OCI-LY1 (cell line): ENCODE measurements around the gene CADM4.

Experiments
- CTCF ChIP-seq: fragments of 200-600 bp; sonication (generic), shearing (Covaris generic); IDR thresholded peaks from 2 replicates; pipeline ENCODE4 v1.5.1; 2017; ENCODE audit warnings: mild to moderate bottlenecking, antibody characterized with exemption, low read length, moderate library complexity, mixed read lengths
- EZH2 ChIP-seq: fragments of 200-600 bp; sonication (generic), shearing (Covaris generic); IDR thresholded peaks from 2 replicates; pipeline ENCODE4 v1.8.0; 2017; ENCODE audit warnings: borderline replicate concordance, mixed run types, mild to moderate bottlenecking, antibody characterized with exemption, low read length, moderate library complexity, mixed read lengths

- TF ChIP-seq CTCF: no peak
- no peak for TF ChIP-seq EZH2
Observed at GRCh38 chr19:43595999-43596841, 43.4 kb downstream of the CADM4 start, which contains the start of the genes IRGQ and ZNF576.
